Skin of body (tissue), 2 donors: ENCODE measurements around the gene TMEM175. TPM values are rescaled to one million over a fixed set of nuclear protein-coding genes. Genes with fewer than 3 reads are reported as not detected.
"Not testable (repeated sequence)": the region's sequence is repeated elsewhere in the genome, so short reads cannot be mapped to it uniquely, and the experiment has no call there.

ENCODE experiments used
- DNase-seq: peaks from one replicate; lab custom pipeline; 2025; lab: John Stamatoyannopoulos, UW
- total RNA-seq: library from RNA; depleted of rRNA; stranded (reverse); fragments of >200 nt; gene quantifications from one replicate; pipeline ENCODE4 v1.2.3, GENCODE V29; 2014

Gene TMEM175
- total RNA-seq, 1 donor from 2014 or later = 25.4 TPM

- DNase-seq = no peak
These were observed 17.2 kb upstream of the TMEM175 start for GRCh38 chr4:915041-915474.

GRCh38 chr4:915595-915994 is 16.7 kb upstream of the TMEM175 start:
- no peak for DNase-seq

GRCh38 chr4:917466-917865 is 14.8 kb upstream of the TMEM175 start:
- no peak for DNase-seq

- no peak for DNase-seq
These were observed 14.3 kb upstream of the TMEM175 start for GRCh38 chr4:917992-918391.

- DNase-seq = not testable (repeated sequence)
These were observed 13.7 kb upstream of the TMEM175 start for GRCh38 chr4:918591-918990.

- not testable (repeated sequence) for DNase-seq
These were observed 13.1 kb upstream of the TMEM175 start for GRCh38 chr4:919004-919680.

GRCh38 chr4:921830-922331 is 10.4 kb upstream of the TMEM175 start:
- DNase-seq = no peak

- DNase-seq = no peak
These were observed 7.9 kb upstream of the TMEM175 start for GRCh38 chr4:924107-925096.

- no peak for DNase-seq
These were observed 7.1 kb upstream of the TMEM175 start for GRCh38 chr4:925171-925570.

GRCh38 chr4:925771-926500 is 6.3 kb upstream of the TMEM175 start:
- DNase-seq = no peak

GRCh38 chr4:926538-926937 is 5.7 kb upstream of the TMEM175 start:
- no peak for DNase-seq

- not testable (repeated sequence) for DNase-seq
These were observed 4.7 kb upstream of the TMEM175 start for GRCh38 chr4:927566-927965.

- DNase-seq = no peak
These were observed 3.0 kb upstream of the TMEM175 start for GRCh38 chr4:929096-929765.

GRCh38 chr4:930028-930551 is 2.2 kb upstream of the TMEM175 start:
- no peak for DNase-seq

GRCh38 chr4:930827-931193 is 1.4 kb upstream of the TMEM175 start:
- no peak for DNase-seq

- DNase-seq = no peak
These were observed 883 bp upstream of the TMEM175 start for GRCh38 chr4:931194-931959.

GRCh38 chr4:932713-933070 is 432 bp downstream of the TMEM175 start:
- no peak for DNase-seq

GRCh38 chr4:939508-939907 is 7.2 kb downstream of the TMEM175 start:
- not testable (repeated sequence) for DNase-seq

GRCh38 chr4:945274-946102 is 13.2 kb downstream of the TMEM175 start:
- DNase-seq = no peak
